ENCODE results near the gene TLE2.
"Not testable (repeated sequence)": the region's sequence is repeated elsewhere in the genome, so short reads cannot be mapped to it uniquely, and the experiment has no call there.

TLE2 gene

GRCh38 chr19:3012621-3013262, 16.3 kb downstream of the TLE2 start:
- DNase-seq = no peak

- not testable (repeated sequence) for DNase-seq
Measured at GRCh38 chr19:3012059-3012458, 17.0 kb downstream of the TLE2 start.

GRCh38 chr19:3010871-3011270, 18.2 kb downstream of the TLE2 start:
- DNase-seq = no peak

GRCh38 chr19:3008994-3009393, 20.1 kb downstream of the TLE2 start:
- DNase-seq = no peak

GRCh38 chr19:3007975-3008374, 21.1 kb downstream of the TLE2 start:
- DNase-seq = no peak

- DNase-seq = no peak
Measured at GRCh38 chr19:3006075-3006767, 22.9 kb downstream of the TLE2 start.

- DNase-seq = no peak
Measured at GRCh38 chr19:3005345-3005744, 23.7 kb downstream of the TLE2 start.

GRCh38 chr19:3004522-3004921, 24.6 kb downstream of the TLE2 start:
- DNase-seq = no peak

- DNase-seq = no peak
Measured at GRCh38 chr19:3003046-3003445, 26.0 kb downstream of the TLE2 start.

GRCh38 chr19:3001235-3001800, 27.8 kb downstream of the TLE2 start:
- no peak for DNase-seq

GRCh38 chr19:2998642-2999041, 30.4 kb downstream of the TLE2 start:
- DNase-seq = no peak

GRCh38 chr19:2997720-2998119, 31.4 kb downstream of the TLE2 start:
- no peak for DNase-seq

GRCh38 chr19:2994588-2995131, 34.4 kb downstream of the TLE2 start:
- no peak for DNase-seq

GRCh38 chr19:2993579-2993978, 35.5 kb downstream of the TLE2 start:
- DNase-seq = no peak

- DNase-seq = no peak
Measured at GRCh38 chr19:2992958-2993357, 36.1 kb downstream of the TLE2 start.

GRCh38 chr19:2992333-2992732, 36.7 kb downstream of the TLE2 start:
- not testable (repeated sequence) for DNase-seq

- DNase-seq = no peak
Measured at GRCh38 chr19:2989236-2989946, 39.7 kb downstream of the TLE2 start.

GRCh38 chr19:2988568-2988967, 40.5 kb downstream of the TLE2 start:
- no peak for DNase-seq

GRCh38 chr19:2987797-2988196, 41.3 kb downstream of the TLE2 start:
- DNase-seq = no peak

GRCh38 chr19:2986951-2987524, 42.0 kb downstream of the TLE2 start:
- DNase-seq = peak; percentile 77

- DNase-seq = no peak
Measured at GRCh38 chr19:2984215-2984528, 44.9 kb downstream of the TLE2 start.

- peak; percentile 97 for DNase-seq
Measured at GRCh38 chr19:2983351-2984214, 45.5 kb downstream of the TLE2 start.

Data from NCI-H1092 treated with DMSO at 0.1 percent for 48 hours (cell line).